GM21515 (cell line): ENCODE data around the gene IQGAP1.
"Not testable (repeated sequence)": the region's sequence is repeated elsewhere in the genome, so short reads cannot be mapped to it uniquely, and the experiment has no call there.

ENCODE experiments used
- ATAC-seq: cut with Tn5 transposase; IDR thresholded peaks from one replicate; pipeline ENCODE4 v1.9.1; 2021; ENCODE audit not compliant: unreplicated experiment

Gene IQGAP1, protein sequence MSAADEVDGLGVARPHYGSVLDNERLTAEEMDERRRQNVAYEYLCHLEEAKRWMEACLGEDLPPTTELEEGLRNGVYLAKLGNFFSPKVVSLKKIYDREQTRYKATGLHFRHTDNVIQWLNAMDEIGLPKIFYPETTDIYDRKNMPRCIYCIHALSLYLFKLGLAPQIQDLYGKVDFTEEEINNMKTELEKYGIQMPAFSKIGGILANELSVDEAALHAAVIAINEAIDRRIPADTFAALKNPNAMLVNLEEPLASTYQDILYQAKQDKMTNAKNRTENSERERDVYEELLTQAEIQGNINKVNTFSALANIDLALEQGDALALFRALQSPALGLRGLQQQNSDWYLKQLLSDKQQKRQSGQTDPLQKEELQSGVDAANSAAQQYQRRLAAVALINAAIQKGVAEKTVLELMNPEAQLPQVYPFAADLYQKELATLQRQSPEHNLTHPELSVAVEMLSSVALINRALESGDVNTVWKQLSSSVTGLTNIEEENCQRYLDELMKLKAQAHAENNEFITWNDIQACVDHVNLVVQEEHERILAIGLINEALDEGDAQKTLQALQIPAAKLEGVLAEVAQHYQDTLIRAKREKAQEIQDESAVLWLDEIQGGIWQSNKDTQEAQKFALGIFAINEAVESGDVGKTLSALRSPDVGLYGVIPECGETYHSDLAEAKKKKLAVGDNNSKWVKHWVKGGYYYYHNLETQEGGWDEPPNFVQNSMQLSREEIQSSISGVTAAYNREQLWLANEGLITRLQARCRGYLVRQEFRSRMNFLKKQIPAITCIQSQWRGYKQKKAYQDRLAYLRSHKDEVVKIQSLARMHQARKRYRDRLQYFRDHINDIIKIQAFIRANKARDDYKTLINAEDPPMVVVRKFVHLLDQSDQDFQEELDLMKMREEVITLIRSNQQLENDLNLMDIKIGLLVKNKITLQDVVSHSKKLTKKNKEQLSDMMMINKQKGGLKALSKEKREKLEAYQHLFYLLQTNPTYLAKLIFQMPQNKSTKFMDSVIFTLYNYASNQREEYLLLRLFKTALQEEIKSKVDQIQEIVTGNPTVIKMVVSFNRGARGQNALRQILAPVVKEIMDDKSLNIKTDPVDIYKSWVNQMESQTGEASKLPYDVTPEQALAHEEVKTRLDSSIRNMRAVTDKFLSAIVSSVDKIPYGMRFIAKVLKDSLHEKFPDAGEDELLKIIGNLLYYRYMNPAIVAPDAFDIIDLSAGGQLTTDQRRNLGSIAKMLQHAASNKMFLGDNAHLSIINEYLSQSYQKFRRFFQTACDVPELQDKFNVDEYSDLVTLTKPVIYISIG (N-terminal part only)

DNA sequence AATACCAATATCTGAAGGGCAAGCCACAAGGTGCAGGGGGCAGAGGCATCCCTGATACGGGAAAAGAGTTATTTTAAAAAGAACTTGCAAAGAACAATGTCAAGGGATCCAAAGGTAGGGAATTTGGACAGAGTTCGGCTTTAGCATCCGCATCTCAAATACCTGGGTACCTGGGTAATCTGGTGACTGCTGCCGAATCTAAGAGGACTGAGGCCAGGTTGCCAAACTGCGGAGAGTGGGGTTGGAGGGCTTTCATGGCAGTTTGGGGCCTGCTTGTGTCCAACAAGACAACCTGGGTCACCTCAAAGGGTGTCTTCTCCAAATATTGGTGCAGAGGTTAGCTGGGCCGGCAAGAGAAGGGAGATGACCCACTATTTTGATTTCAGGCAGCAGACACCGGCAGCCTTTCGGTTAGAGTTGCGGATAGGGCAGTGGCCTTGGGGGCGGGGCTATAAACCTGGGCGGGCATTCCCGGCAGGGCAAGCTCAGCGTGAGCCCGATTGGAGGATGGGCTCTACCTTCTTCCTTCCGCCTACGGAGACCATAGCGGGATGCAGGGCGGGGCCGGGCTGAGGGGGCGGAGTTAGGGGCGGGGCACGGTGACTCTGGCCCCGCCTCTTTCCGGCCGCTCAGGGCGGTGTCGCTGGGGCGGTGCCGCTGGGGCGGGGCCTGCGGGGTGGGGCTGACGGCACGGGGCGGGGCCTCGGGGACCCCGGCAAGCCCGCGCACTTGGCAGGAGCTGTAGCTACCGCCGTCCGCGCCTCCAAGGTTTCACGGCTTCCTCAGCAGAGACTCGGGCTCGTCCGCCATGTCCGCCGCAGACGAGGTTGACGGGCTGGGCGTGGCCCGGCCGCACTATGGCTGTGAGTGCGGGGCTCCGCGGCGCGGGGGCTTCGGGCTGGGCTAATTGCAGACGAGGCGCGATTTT is at the start of gene IQGAP1:
IQGAP1 (plus strand) TSS at position 709 of the 928 bp plus-strand sequence; CDS start at position 809, 100 bp downstream.
- ATAC-seq, result peak; percentile 93

DNA sequence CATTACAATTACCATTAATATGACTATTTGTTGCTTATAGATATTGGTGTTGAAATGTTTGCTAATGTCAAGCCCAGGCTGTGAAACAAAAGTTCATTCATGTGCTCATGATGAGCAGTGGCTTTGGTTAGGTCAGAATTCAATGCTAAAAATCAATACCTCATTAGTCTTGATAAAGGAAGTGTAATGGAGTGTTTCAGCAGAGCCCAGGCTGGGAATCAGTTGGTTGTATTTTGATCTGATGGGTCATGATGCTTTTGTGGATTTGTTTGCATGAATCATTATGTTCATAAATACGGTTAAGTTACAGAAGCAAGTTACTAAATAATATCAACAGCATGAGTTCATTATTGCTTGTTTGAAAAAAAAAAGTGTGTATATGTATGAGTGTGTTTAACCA is 49.5 kb upstream of the IQGAP1 start:
- no peak for ATAC-seq

DNA sequence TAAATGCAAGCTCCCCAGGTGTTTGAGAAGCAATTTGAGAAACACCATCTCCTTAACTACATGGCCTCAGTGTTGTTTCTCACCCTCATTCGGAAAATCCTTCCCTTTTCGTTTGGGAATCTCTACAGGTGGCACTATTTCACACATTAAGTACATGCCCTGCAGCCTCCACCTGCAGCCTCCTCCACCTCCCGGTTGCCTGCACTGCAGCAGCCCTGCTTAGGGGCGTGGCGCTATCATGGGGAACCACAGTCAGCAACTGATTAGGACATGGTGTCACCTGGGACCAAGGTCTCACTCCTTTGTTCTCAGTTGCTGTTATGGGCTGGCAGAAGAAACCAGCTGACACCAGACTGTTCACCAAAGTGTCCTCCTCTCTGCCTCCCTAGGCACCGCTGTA is 47.7 kb upstream of the IQGAP1 start:
- ATAC-seq, result no peak

DNA sequence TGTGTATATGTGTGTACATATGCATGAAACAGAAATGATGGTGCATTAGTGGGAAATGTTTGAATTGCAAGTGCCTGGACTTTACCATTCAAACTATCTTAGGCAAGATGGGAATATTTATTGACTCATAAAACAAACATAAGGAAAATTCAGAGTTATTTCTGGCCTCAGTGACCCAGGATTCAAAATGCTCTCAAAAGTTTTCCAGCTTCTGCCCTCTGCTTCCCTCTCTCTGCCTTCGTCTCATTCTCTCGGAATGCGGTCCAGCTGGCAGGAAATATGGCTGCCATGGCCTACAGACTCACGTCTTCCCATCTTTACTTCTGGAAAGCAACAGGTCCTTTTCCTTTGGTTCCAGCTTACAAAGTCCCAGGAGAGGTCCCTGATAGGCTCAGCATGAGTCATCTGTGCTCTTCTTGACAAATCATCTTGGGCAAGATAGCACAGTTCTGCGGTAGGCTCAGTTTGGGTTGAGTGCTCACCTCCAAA is 44.7 kb upstream of the IQGAP1 start:
- ATAC-seq, result no peak

DNA sequence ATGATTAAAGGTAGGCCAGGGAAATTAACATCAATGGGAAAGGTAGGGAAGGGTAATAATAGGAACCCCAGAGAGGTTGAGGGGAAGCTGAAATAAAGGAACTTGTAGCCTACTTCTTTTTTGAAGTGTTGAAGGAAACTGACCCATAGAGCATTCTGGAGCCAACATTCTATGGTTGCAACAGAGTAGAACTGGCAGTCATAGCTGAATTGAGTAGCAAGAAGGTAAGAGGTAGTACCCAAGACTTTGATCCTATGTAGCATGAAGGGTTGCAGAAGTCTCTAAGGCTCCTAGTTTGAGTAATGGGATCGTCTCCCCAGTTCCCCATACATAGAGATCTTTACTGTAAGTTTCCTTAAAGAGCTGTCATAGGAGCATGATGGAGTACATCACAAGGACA is 43.4 kb upstream of the IQGAP1 start:
- ATAC-seq, result no peak

DNA sequence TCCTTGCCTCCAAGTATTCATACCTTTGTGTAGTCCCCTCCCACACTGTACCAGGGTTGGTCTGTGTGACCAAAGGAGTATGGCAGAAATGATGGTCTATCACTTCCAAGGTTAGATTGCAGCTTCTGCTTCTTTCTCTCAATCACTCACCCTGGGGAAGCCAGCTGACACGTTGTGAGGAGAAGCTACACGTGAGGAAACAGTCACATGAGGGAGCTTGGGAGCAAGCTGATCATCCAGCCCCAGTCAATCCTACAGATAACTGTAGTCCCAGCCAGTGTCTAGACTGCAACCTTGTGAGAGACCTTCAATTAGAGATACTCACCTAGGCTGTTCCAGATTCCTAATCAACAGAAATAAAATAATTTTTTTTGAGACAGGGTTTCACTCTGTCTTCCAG is 42.2 kb upstream of the IQGAP1 start:
- no peak for ATAC-seq

DNA sequence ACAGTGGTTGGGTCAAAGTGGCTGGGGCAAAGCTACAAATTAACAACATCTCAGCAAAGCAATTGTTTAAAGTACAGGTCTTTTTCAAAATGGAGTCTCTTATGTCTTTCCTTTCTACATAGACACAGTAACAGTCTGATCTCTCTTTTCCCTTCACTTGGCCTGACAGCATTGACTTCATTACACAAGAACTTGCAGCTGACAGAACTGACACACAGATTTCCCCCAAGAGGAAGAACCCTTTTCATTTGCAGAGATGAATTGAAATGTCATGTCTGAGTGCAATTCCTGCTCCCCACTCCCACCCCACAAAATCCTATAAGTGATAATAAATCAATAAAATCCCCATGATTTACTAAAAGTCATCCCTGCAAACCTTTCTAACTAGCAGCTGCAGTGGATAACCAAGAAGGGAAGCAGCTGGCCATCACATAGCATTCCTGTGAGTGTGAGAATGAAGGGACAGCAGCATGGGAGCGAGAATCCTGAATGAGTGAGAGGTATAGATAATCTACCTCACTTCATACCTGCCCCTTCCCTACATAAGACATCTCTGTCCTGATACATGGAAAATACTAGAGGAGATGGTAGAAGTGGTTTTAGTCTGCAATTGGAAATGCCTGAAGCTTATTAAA is 40.5 kb upstream of the IQGAP1 start:
- ATAC-seq, result not testable (repeated sequence)

DNA sequence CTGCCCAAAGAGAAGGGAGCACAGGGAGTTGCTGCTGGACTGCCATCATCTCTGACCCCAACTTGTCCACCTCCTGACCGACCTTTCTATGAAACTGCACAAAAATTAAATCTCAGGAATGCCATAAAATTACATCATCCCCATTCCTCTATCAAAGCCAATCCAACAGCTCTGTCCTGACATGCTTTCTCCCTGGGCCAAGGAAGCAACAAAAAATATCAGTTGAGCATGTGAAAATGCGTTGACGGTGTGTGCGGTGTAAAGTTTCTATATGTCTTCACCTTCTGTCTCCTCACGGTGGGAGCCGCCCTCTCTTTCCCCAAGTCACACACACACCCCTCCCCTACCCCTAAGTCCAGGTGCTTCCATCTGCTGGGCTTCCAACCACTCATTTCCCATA is 39.6 kb upstream of the IQGAP1 start:
- ATAC-seq, result no peak

DNA sequence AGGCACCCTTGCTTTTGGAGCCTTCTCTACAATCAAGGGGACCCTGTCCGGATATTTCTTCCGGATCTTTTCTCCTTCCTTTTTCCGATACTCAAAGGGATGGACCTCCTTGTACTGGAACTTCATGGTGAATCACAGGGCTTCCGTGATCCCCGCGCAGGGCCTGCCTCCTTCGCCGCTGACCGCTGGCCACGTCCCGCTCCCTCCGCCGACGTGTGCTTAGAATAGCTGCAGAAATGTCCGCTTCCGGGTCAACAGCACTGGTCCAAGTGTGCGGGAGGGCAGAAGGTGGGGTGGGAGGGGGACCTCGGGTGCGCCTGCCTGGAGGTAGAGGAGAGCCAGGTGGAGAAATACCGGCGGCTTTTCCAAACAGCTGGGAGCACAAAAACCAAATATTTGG is 39.0 kb upstream of the IQGAP1 start:
- ATAC-seq, result no peak

DNA sequence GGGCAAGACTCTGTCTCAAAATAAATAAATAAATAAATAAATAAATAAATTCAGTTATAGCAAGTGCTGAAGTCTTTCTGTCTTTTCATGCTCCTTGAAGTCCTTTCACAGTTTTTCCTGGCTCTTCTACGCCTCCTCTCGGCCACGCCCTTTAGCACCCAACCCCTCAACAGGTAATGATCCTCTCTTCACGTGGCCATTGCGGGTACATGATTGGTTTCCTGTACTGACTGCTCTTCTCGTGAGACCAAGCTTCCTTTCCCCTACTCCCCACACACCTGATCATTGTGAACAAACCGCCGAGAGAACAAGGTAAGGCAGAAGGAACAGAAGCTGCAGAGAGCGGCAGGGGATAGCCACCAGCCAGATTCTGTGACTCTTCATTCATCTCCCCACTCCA is 38.2 kb upstream of the IQGAP1 start:
- ATAC-seq, result no peak

DNA sequence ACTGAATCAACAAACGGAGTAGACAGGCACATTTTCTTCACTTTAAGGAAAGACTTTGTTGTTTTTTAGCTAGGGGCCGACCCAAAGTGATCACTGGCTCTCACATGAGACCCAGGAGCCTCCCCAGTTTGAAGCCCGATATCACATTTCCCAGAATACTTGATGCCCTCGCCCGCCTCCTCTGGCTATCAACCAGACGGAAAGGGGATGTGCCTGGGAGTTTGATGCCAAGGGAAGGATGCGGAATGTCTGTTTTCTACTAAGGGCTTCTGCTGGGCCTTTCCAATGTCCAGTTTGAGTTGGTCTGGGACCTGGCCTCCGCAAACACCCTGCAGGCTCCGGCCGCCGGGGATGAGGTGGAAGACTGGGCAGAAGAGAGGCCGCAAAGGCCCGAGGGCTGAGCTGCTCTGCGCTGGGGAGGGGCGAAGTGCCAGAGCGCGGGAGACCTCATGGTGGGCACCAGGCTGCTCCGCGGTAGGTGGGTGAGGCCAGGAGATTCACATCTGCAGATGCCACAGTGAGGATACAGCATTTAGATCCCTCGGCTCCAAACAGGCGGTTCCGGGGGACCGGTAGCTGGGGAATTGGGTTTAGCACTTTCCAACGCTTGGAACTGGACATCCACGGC is 36.4 kb upstream of the IQGAP1 start:
- peak; percentile 13 for ATAC-seq

DNA sequence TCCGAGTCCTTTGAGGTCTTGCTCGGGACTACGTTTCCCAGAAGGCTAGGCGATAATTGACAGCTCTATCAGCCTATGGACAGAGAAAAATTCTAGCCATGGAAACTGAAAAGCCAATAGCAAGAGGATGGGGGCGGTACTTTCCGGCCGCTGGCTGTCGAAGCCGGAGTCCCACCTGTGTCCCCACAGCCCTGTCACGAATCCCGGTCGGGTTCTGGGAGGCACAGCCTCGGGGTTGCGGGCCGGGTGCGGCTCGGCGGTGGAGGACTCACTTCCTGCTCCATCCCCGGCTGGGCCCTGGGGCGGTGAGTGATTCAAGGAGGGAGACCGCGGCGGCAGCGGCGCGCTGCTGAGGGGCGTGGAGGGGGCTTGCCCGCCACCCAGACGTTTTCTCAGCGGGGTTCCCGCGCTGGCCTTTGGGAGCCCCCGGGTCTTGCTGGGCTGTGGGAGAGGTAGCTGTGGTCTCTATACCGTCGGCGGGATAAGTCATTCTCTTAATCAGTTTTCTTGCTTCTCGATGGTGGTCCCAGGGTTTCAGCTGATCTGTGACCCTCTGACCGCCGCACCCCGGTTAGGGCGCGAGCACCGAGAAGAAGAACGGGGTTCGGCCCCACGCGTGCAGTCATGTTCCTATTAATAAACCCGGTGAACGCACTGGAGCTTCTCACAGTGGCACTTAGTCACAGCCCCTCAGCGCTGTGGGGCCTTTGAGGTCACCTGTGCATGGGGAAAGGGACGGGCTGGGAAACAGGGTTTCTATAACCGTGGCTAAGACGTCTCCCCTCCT is 35.7 kb upstream of the IQGAP1 start, which contains the start of gene ZNF774:
ZNF774 (plus strand) TSS at position 178 of the 787 bp plus-strand sequence. CDS start 2,377 bp downstream, outside the sequence.
- peak; percentile 96 for ATAC-seq

DNA sequence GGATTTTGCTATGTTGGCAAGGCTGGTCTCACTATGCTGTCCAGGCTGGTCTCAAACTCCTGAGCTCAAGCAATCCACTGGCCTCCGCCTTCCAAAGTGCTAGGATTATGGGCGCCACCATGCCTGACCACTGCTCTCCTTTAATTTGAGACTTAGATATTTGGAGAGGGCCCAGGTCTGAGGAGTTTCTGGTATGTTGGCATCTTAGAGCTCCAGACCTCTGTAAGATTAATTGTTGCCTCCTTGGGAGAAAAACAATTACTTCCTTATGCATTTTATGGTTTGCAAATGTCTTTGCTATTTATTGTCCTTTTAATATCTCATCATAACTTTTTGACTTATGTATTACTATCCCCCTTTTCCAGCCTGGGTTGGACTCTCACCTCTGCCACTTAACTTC is 33.1 kb upstream of the IQGAP1 start:
- ATAC-seq, result no peak

DNA sequence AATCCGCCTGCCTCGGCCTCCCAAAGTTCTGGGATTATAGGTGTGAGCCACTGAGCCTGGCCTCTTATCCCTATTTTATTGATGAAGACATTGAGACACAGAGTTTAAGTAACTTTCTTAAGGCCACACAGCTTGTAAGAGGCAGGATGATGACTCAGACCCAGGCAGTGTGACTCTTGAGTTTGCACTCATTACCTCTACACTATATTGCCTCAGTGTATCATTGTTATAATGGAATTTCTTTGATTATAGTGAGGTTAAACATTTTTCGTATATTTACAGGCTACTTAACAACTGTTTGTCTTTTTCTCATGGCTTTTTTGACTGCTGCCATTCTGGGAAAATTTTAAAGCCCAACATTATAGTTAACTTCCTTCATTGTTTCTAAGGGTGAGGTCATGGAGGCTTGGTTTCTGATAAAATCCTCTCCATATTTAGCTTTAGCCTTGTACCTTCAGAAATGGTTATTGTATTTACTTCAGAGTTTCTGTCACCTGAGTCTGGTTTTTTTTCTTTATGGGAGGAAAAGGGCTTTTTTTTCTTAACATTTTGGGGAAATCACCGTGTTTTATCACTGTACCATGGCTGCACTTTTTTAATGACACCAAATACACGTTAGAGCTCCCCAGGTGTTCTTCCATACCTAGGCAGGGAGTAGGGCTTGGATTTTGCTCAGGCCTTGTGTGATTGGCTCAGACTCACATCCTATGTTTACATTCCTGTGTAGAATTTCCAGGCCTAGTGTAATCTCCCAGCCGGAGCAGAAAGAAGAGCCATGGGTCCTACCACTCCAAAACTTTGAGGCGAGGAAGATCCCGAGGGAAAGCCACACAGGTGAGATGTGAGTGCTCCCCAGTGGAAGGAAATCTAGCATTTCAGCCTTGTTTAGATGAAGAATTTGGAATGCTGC is 29.7 kb upstream of the IQGAP1 start:
- ATAC-seq, result no peak

DNA sequence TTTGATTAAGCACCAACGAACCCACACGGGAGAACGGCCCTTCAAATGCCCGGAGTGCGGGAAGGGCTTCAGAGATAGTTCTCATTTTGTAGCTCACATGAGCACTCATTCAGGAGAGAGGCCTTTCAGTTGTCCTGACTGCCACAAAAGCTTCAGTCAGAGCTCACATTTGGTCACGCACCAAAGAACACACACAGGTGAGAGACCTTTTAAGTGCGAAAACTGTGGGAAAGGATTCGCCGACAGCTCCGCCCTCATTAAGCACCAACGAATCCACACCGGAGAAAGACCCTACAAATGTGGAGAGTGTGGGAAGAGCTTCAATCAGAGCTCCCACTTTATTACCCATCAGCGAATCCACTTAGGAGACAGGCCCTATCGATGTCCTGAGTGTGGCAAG is 27.3 kb upstream of the IQGAP1 start:
- no peak for ATAC-seq

DNA sequence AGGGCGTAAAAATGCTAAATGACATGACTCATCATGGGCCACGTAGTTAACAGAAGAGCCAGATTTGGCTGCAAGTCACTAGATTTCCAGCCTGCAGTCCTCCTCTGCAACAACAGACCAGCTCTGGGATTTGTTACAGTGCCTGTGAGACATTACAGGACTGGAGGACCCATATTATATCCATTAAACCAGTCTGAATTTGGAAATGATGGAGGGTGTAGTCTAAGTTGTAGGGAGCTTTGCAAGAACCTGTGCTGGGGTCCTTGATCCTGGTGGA is 25.2 kb upstream of the IQGAP1 start:
- ATAC-seq, result no peak

DNA sequence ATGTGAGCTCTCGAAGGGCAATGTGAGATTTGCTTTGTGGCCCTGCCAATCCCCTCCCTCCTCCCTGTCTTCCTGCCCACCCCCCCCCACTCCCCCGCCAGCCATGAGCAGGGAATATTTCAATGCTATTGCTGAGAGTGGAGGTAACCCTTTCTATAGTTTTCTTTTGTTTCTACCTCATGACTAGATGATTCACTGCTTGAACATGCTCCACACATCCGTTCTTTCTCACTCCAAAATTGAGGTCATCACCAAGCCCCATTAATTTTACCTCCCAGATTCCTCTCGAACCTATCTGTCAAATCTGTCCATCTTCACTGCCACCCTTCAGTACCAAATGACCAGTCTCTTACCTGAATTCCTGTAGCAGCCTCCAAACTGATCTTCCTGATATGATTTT is 23.8 kb upstream of the IQGAP1 start:
- ATAC-seq, result no peak
